ENCODE results near the gene FKBP1C. TPM values are rescaled to one million over a fixed set of nuclear protein-coding genes. Genes with fewer than 3 reads are reported as not detected.

The FKBP1C gene
- total and polyA plus RNA-seq, 2 experiments from 2014 or later = 0.47 to 0.80 TPM

DNA sequence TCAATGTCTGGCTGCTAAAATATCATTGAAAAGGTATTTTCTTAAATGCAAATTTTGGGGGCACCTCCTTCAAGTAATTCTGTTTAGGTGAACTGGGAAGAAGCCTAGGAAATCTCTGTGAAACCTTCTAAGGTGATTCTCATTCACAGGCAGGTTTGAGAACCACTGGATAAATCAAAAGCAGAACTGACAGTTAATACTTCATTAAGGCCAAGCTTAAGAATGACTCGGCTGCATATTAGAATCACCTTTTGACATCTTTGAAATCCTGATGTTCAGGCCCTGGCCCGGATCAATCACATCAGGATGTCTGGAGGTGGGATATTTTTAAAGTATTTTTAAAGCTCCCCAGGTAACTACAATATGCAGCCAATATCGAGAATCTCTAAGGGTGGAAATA is 50.6 kb downstream of the FKBP1C start:
- Histone ChIP-seq H3K4me3 (no peak overlapping the region), H3K9me2 (replicated peaks; ENCODE audit: insufficient read depth) (no peaks in the 10 kb centered on the region)

More for the DNA sequence above, 50.6 kb downstream of the FKBP1C start:
- Histone ChIP-seq H3K27ac (no peak overlapping the region), H3K4me2 (no peak overlapping the region), H3K36me3 (replicated peaks; ENCODE audit: insufficient read depth, low read depth) (no peaks in the 10 kb centered on the region), H2AFZ (no peak overlapping the region), H4K20me1 (ENCODE audit: insufficient read depth, poor library complexity, severe bottlenecking) (no peaks in the 10 kb centered on the region), H3K9me3 (ENCODE audit: low read depth) (no peaks in the 10 kb centered on the region), H3K27me3 (no peaks in the 10 kb centered on the region), H3K4me1 (ENCODE audit: insufficient read depth) (peaks cover 3% of the 10 kb centered on the region), H3K79me2 (no peaks in the 10 kb centered on the region)
- TF ChIP-seq EZH2phosphoT487 (IDR thresholded peaks at IDR 0.05; ENCODE audit: low read depth, severe bottlenecking, unreplicated experiment) = no peak
- TF ChIP-seq CTCF (IDR thresholded peaks at IDR 0.05; ENCODE audit: poor library complexity) = no peak
- no peak for TF ChIP-seq EZH2 (IDR thresholded peaks at IDR 0.05; ENCODE audit: borderline replicate concordance)
- 89% methylated on average over 3 of the region's 3 CpGs for WGBS (ENCODE audit: low lambda C conversion rate, missing lambda C conversion rate)
- DNase-seq (ENCODE audit: low spot score) = no peak

Small RNA genes lying within 50 kb of the gene (small RNA-seq; reads per million reads assigned to genes)
- gene SPTLC1P3 = not detected

Other genes starting within 250 kb of the FKBP1C start
- gene LGSN, start 108.5 kb downstream of the FKBP1C start, total RNA-seq = 4.1 and 6.1 TPM in 2 replicates
- gene LGSN, start 108.5 kb downstream of the FKBP1C start, polyA plus RNA-seq = 0.73 and 2.6 TPM in 2 replicates